ENCODE measurements around the gene PLPP4. TPM values are rescaled to one million over a fixed set of nuclear protein-coding genes. Genes with fewer than 3 reads are reported as not detected.

PLPP4 gene
- polyA plus RNA-seq, 1 of the 3 experiments (the other 2 are of a cell fraction): 27.9 TPM

DNA sequence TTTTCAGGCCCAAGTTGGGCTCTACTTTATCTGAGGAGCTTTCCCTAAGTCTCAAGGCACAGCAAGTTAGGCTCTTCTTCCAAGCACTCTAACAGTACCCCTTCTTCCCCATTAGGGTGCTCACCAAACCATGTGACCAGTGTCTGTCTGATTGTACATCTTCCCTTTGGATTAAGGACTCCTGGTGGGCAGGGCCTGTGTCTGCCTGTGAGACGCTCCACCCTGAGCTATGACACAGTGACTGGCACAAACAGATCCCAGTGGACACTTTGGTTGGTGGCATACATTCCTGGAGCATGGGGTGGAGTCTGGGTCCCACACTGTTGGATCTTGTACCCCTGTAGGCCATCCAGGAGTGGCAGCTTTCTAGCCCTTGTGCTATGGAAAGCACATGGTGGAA lies 23.8 kb downstream of the PLPP4 start:
- peaks cover 21 to 29% of the 10 kb centered on the region in 2 experiments for H3K4me1 ChIP-seq (ENCODE audit: control insufficient read depth in 1 of 2, insufficient read depth in 2 of 2, low read depth in 1 of 2, low read length in 1 of 2)
- no peak overlapping the region for H3K4me2 ChIP-seq
- H3K27me3 ChIP-seq (ENCODE audit: insufficient read depth): no peaks in the 10 kb centered on the region
- DNase-seq: no peak
- H3K9me3 ChIP-seq: no peaks in the 10 kb centered on the region
- peaks cover 98% of the 10 kb centered on the region for H3K79me2 ChIP-seq (ENCODE audit: insufficient read depth)
- H3K4me3 ChIP-seq (ENCODE audit: low read depth in 2 of 2, low read length in 1 of 2): no peak overlapping the region
- no peak overlapping the region for H3K27ac ChIP-seq (ENCODE audit: low read depth in 2 of 2, low read length in 1 of 2)
- no peaks in the 10 kb centered on the region for H3K9me2 ChIP-seq
- H2AFZ ChIP-seq (ENCODE audit: low read depth): no peak overlapping the region
- TF ChIP-seq SMC3 (IDR thresholded peaks at IDR 0.05; ENCODE audit: low read depth, low read length): no peak
- TF ChIP-seq, protein P1, sequence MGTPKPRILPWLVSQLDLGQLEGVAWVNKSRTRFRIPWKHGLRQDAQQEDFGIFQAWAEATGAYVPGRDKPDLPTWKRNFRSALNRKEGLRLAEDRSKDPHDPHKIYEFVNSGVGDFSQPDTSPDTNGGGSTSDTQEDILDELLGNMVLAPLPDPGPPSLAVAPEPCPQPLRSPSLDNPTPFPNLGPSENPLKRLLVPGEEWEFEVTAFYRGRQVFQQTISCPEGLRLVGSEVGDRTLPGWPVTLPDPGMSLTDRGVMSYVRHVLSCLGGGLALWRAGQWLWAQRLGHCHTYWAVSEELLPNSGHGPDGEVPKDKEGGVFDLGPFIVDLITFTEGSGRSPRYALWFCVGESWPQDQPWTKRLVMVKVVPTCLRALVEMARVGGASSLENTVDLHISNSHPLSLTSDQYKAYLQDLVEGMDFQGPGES (IDR thresholded peaks at IDR 0.05; ENCODE audit: low read depth, low read length): no peak
- no peak for TF ChIP-seq EP300 (IDR thresholded peaks at IDR 0.05; ENCODE audit: borderline replicate concordance in 1 of 2, low read depth in 1 of 2, low read length in 1 of 2)
- TF ChIP-seq, protein P2, sequence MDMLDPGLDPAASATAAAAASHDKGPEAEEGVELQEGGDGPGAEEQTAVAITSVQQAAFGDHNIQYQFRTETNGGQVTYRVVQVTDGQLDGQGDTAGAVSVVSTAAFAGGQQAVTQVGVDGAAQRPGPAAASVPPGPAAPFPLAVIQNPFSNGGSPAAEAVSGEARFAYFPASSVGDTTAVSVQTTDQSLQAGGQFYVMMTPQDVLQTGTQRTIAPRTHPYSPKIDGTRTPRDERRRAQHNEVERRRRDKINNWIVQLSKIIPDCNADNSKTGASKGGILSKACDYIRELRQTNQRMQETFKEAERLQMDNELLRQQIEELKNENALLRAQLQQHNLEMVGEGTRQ (IDR thresholded peaks at IDR 0.05; ENCODE audit: borderline replicate concordance, low read depth, low read length): no peak
- TF ChIP-seq TEAD4 (IDR thresholded peaks at IDR 0.05; ENCODE audit: borderline replicate concordance, insufficient read depth): no peak
- TF ChIP-seq FOXM1 (IDR thresholded peaks at IDR 0.05; ENCODE audit: low read depth): no peak
- no peak for TF ChIP-seq EZH2phosphoT487 (IDR thresholded peaks at IDR 0.05; ENCODE audit: borderline replicate concordance, low read depth)
- TF ChIP-seq TAF1 (IDR thresholded peaks at IDR 0.05; ENCODE audit: borderline replicate concordance, low read depth, low read length): no peak
- TF ChIP-seq TCF12 (IDR thresholded peaks at IDR 0.05): no peak
- TF ChIP-seq, protein P3, sequence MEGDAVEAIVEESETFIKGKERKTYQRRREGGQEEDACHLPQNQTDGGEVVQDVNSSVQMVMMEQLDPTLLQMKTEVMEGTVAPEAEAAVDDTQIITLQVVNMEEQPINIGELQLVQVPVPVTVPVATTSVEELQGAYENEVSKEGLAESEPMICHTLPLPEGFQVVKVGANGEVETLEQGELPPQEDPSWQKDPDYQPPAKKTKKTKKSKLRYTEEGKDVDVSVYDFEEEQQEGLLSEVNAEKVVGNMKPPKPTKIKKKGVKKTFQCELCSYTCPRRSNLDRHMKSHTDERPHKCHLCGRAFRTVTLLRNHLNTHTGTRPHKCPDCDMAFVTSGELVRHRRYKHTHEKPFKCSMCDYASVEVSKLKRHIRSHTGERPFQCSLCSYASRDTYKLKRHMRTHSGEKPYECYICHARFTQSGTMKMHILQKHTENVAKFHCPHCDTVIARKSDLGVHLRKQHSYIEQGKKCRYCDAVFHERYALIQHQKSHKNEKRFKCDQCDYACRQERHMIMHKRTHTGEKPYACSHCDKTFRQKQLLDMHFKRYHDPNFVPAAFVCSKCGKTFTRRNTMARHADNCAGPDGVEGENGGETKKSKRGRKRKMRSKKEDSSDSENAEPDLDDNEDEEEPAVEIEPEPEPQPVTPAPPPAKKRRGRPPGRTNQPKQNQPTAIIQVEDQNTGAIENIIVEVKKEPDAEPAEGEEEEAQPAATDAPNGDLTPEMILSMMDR (IDR thresholded peaks at IDR 0.05): no peak
- TF ChIP-seq NFIC (IDR thresholded peaks at IDR 0.05; ENCODE audit: borderline replicate concordance): no peak
- TF ChIP-seq RAD21 (IDR thresholded peaks at IDR 0.05; ENCODE audit: low read length): no peak
- TF ChIP-seq NRF1 (IDR thresholded peaks at IDR 0.05; ENCODE audit: low read depth, low read length): no peak
- no peak for TF ChIP-seq MEF2A (IDR thresholded peaks at IDR 0.05; ENCODE audit: borderline replicate concordance, low read depth)
- TF ChIP-seq, protein P4, sequence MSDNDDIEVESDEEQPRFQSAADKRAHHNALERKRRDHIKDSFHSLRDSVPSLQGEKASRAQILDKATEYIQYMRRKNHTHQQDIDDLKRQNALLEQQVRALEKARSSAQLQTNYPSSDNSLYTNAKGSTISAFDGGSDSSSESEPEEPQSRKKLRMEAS (IDR thresholded peaks at IDR 0.05; ENCODE audit: low read depth): no peak
- TF ChIP-seq, protein P5, sequence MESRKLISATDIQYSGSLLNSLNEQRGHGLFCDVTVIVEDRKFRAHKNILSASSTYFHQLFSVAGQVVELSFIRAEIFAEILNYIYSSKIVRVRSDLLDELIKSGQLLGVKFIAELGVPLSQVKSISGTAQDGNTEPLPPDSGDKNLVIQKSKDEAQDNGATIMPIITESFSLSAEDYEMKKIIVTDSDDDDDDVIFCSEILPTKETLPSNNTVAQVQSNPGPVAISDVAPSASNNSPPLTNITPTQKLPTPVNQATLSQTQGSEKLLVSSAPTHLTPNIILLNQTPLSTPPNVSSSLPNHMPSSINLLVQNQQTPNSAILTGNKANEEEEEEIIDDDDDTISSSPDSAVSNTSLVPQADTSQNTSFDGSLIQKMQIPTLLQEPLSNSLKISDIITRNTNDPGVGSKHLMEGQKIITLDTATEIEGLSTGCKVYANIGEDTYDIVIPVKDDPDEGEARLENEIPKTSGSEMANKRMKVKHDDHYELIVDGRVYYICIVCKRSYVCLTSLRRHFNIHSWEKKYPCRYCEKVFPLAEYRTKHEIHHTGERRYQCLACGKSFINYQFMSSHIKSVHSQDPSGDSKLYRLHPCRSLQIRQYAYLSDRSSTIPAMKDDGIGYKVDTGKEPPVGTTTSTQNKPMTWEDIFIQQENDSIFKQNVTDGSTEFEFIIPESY (IDR thresholded peaks at IDR 0.05; ENCODE audit: borderline replicate concordance, low read depth): no peak
- no peak for TF ChIP-seq JUND (IDR thresholded peaks at IDR 0.05)
- POLR2A ChIA-PET: interaction anchor here (0.6 kb wide), 1 partner anchor 79 kb away, joined by 3 read pairs; no protein-coding TSS in a partner anchor
- 70% methylated on average over 1 of the region's 1 CpG for WGBS (ENCODE audit: low lambda C conversion rate)
- peaks cover 27% of the 10 kb centered on the region for H3F3A ChIP-seq (replicated peaks; ENCODE audit: insufficient read depth)
- peaks cover 0 to 25% of the 10 kb centered on the region in 2 experiments for H3K36me3 ChIP-seq (replicated peaks in 1 of 2; ENCODE audit: control insufficient read depth in 1 of 2, insufficient read depth in 2 of 2, low read length in 1 of 2)
- peaks cover 16% of the 10 kb centered on the region; the same call in 1 of the 2 replicates for H4K20me1 ChIP-seq (ENCODE audit: insufficient read depth)
- CTCF ChIA-PET: interaction anchor here (0.7 to 1.9 kb wide), 8 partner anchors 9 to 58 kb away, joined by 3 to 10 read pairs (median 4); no protein-coding TSS in a partner anchor
- no peak overlapping the region for H3K9ac ChIP-seq

Data from SK-N-SH (cell line).